ENCODE measurements around the gene P3H1.

Gene P3H1

GRCh38 chr1:42700006-42700405 is 66.8 kb downstream of the P3H1 start:
- no peak for TF ChIP-seq CTCF (IDR thresholded peaks at IDR 0.05)

GRCh38 chr1:42698081-42698813 is 68.6 kb downstream of the P3H1 start:
- no peak for TF ChIP-seq CTCF (IDR thresholded peaks at IDR 0.05)
